Inflammatory macrophage treated with lipopolysaccharide for 1 hour (primary cell): ENCODE data around the gene TTC27.
"Not testable (repeated sequence)": the region's sequence is repeated elsewhere in the genome, so short reads cannot be mapped to it uniquely, and the experiment has no call there.

Experiments
- DNase-seq, 2 donors: peaks; one replicate each; pipeline ENCODE4 v3.0.0-alpha.2; 2020 to 2022

The TTC27 gene

GRCh38 chr2:32627814-32628579 lies at the start of gene TTC27:
Gene TTC27, plus strand, starts transcription at chr2:32628050. Its CDS starts 243 bp downstream, at chr2:32628293.
- DNase-seq: peak; percentile 95 to 96

DNA sequence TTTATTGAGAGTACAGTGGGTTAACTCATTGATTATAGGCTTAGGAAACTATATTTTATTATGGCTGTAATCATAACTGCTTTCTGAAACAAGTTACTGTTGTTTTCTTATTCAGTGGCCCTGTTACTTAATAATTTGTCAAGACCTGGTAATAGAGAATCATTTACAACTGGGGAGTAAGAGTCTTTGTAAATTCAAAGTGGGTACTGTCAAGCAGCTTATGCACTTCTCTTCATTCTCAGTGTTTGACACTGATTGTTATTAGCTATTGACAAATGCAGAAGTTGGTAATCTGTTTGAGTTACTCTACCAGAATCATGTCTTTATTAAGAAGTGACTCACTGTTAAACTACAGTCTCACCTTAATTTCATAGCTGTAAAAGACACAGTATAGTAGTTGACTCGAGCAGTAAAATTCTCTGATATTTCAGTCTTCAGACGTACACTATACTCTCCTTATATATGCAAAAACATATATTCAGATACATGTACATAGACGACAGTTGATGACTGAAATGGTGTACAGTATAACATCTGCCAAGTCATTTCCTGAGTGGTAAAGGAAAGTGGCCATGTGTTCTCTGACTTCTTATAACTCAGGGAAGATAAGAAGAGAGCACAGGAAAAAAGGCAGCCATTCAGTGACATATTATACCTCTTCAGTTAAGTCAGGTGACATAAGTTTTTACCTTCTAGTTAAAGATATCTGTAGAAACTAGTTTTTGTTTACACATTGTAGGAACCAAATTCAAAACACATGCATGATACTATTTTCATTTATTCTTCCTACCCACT lies 36.0 kb upstream of the TTC27 start:
- peak in 1 of 2 donors; percentile 9 for DNase-seq

- no peak for DNase-seq
These were observed 33.3 kb upstream of the TTC27 start for GRCh38 chr2:32594573-32594972.

GRCh38 chr2:32611366-32611765 lies 16.5 kb upstream of the TTC27 start:
- no peak for DNase-seq

- DNase-seq: no peak
These were observed 16.1 kb upstream of the TTC27 start for GRCh38 chr2:32611771-32612170.

DNA sequence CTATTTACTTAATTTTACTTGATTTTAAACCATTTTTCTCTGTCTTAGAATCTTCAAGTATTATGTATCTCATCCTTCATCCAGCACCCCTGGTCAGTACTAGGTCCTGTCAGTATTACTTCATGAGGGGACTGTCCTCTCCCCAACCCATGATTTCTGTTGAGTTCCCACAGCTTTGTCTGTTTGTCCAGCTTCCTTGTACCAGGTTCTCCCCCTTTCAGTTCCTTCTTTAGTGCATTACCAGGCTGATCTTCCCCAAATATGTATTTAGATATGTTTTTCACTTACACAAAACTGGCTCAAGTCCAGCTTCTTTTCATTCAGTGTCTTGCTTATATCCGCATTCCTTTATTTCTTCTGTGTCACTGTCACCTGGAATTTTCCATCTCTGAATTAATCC lies 13.8 kb upstream of the TTC27 start:
- DNase-seq: peak; percentile 37 to 58

DNA sequence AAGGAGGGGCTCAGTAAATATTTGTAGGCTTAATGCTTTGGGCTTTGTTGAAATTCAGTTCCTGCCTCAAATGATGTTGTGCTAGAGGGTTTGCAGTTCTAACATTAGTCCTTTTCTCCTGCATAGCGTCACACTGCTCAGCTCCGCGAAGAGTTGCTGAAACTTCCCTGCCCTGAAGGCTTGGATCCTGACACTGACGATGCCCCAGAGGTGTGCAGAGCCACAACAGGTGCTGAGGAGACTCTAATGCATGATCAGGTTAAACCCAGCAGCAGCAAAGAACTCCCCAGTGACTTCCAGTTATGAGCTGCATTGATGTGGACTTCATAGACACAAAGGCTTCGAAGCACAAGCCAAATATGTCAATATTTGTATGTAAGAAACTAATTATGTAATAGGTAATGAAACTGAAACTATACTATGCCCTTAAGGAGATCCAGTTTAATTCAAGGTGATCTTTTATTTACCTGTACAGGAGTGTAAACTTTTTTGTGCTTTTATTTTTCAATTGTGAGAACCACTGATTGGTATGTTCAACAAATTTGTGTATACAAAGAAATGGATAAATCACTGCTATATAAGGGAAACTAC lies 10.2 kb upstream of the TTC27 start:
- DNase-seq: no peak

GRCh38 chr2:32622570-32623310 lies 5.1 kb upstream of the TTC27 start:
- DNase-seq: no peak

DNA sequence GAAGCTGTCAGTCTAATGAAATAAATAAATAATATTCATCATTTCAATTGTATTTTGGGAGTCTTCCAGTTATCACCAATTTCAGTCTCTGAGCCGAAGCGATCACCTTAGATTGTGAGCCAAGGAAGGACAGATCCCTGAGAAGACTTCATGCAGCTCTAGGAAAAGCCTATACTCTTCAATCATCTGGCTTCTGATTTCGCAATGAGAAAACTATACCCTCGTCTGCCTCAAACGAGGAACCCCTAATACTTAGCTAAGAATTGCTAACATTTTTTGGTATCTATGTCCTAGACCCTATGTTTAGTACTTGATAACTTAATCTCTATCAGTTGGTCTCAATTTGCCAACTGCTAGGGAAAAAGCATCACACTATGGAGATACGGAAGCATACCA lies 4.5 kb upstream of the TTC27 start:
- DNase-seq: no peak

GRCh38 chr2:32624812-32625211 lies 3.0 kb upstream of the TTC27 start:
- DNase-seq: no peak

DNA sequence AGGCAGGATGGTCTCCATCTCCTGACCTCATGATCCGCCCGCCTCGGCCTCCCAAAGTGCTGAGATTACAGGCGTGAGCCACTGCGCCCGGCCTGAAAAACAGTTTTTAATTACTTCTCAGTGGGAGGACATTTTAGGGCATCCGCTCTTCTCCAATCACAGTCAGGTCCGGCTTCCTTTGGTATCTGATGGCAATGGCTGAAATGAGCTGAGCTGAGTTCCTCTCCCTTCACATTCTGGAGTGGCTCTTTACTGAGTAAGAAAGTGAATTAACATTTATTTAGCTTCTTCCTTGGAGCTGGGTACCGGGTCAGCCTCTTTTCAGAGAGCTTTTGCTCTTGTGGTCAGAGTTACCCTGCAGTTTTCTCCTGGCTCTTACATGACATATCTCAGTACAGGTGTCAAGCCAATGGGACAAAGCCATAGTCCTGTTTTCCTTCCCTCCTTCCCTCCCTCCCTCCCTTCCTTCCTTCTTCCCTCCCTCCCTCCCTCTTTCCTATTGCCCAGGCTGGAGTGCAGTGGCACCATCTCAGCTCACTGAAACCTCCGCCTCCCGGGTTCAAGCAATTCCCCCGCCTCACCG lies 1.1 kb upstream of the TTC27 start:
- DNase-seq: no peak

DNA sequence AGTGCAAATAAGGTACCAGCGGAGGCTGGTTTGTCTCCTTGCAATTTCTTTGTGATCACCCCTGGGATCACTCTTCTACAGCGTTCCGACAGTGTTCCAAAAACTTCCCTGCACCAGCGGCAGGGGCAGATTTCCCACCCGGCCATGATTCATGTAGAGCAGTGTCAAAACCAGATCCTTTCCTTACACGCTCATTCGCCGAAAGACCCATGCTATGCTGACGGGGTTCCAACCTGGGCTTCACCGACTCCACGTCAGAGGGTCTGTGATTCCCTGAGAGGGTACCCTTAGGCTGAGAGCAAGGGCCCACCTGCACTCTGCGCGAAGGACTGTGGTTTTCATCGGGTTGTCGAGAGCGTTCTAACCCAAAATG lies 423 bp upstream of the TTC27 start:
- DNase-seq: peak; percentile 22 to 36

- peak in 1 of 2 donors; percentile 4 for DNase-seq
These were observed 4.2 kb downstream of the TTC27 start for GRCh38 chr2:32632089-32632488.

DNA sequence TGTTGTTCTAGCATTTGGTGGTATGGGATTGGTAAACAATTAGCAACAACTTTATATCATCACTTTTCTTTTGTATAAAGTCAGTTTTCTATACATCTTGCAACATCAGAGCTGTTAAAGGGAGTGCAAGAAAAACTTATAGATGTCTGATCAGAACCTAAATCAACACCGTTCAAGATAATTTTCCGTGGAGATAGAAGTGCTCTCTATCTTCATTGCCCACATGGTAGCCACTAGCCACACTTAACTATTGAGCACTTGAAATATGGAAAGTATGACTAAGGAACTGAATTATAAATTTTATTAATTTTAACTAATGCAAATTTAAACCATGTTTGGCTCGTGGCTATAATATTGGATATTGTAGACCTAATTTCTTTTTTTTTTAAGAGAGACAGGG lies 5.2 kb downstream of the TTC27 start:
- DNase-seq: no peak

DNA sequence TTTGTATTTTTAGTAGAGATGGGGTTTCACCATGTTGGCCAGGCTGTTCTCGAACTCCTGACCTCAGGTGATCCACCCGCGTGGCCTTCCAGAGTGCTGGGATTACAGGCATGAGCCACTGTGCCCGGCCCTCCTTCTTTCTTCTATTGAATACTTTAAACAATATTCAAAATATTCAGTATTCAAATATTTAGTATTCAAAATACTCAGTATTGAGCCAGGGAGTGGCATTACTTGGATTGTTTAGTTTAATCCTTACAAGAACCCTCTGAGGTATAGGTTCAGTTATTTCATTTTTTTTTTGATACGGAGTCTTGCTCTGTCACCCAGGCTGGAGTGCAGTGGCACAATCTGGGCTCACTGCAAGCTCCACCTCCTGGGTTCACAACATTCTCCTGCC lies 10.7 kb downstream of the TTC27 start:
- DNase-seq: not testable (repeated sequence)

DNA sequence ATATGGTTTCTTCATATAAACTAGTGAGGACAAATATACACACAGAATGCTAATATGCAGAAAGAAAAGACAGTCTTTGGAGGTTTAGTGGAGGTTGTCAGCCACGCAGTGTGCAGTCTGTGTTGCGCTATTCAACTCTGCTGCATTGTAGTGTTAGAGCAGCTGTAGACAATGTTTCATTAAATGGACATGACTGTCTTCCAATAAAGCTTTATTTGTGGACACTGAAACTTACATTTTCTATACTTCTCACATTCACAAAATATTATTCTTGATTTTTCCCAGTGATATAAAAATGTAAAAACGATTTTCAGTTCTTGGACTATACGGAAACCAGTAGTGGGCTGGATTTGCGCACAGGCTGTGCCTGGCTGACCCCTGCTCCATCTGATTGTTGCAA lies 13.3 kb downstream of the TTC27 start:
- DNase-seq: no peak

DNA sequence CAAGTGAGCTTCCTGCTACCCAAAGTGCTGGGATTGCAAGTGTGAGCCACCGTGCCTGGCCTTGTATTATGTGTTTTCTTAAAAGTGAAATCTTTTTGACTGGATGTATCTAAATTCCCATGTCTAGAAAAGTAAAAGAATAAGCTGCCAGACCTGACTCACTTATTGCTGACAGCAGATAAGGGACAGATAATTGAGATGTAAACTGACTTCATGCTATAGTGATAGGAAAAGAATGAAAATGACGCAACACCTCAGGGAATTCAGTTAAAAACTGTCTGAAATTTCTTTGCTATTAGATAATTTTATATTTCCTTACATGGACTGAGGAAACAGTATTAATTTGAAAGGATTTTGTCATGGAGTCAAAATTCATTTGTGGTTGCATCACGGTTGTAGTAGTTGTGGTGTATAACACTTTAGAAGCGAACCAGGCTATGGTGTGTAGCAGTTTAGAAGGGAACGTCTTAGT lies 19.4 kb downstream of the TTC27 start:
- no peak for DNase-seq

- DNase-seq: no peak
These were observed 24.8 kb downstream of the TTC27 start for GRCh38 chr2:32652555-32653209.

DNA sequence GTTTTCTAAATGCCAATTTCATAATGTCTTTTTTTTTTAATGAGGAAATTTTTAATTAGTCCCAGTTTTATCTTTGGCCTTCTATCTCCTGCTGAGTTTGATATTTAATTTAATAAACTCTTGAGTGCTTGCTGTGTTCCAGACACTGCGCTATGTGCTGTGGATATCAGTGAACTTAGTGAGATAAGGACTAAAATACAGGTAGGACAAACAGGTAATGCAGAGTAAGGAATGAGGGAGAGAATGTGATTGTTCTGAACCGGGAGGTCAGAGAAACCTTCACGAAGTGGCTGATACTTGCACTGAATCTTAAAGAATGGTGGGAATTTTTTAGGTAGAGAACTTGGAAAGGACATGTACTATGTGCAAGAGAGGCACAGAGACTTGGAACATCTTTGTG lies 28.2 kb downstream of the TTC27 start:
- no peak for DNase-seq

- no peak for DNase-seq
These were observed 36.0 kb downstream of the TTC27 start for GRCh38 chr2:32663864-32664263.

GRCh38 chr2:32666704-32667103 lies 38.9 kb downstream of the TTC27 start:
- no peak for DNase-seq

DNA sequence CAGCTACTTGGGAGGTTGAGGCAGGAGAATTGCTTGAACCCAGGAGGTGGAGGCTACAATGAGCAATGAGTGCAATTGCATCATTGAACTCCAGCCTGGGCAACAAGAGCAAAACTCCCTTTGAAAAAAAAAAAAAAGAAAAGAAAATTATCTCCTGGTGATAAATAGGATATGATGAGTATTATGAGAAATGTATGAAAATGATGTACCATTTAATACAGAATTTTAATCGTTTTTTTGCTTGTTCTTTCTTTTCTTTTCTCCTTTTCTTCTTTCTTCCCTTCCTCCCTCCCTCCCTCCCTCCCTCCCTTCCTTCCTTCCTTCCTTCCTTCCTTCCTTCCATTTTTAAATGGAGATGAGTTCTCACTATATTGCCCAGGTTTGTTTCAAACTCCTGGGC lies 40.4 kb downstream of the TTC27 start:
- DNase-seq: no peak
